ENCODE measurements around the gene ATP6V0A4. TPM values are rescaled to one million over a fixed set of nuclear protein-coding genes. Genes with fewer than 3 reads are reported as not detected.

Gene ATP6V0A4
- total and polyA plus RNA-seq, 8 donors = 0.09 to 0.56 (median 0.23) TPM; not detected in 1

GRCh38 chr7:138658889-138659288 is 139.1 kb downstream of the ATP6V0A4 start:
- intact Hi-C loops (cut with DNase I) = no loop called here
- Histone ChIP-seq H3K27ac (no peak overlapping the region), H3K4me3 (no peak overlapping the region), H3K4me1 (no peaks in the 10 kb centered on the region), H3K36me3 (no peaks in the 10 kb centered on the region), H3K27me3 (no peaks in the 10 kb centered on the region), H3K9me3 (no peaks in the 10 kb centered on the region)
- ATAC-seq (no peak), DNase-seq (no peak), FAIRE-seq (no peak)
- 89 to 96% methylated on average over 4 of the region's 4 CpGs for WGBS, 2 donors
- no peak for TF ChIP-seq CTCF (IDR thresholded peaks at IDR 0.05)

DNA sequence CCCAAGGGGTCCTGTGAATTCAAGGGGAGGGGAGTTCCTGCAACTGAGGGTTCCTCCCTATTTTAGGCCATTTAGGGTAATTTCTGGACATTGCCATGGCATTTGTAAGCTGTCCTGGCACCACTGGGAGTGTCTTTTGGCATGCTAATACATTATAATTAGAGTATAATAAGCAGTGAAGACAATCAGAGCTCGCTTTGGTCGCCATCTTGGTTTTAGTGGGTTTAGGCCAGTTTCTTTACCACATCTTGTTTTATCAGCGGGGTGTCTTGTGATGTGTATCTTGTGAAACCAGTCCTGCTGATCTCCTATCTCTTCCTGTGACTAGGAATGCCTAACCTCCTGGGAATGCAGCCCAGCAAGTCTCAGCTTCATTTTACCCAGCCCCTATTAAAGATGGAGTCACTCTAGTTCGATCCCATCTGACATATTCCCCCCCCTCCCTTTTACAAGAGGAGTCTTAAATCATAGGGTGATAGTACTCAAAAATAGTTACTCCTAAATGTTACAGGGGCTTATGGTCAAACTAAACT is 140.1 kb downstream of the ATP6V0A4 start:
- H3K27me3 ChIP-seq = no peaks in the 10 kb centered on the region
- DNase-seq (no peak), FAIRE-seq (no peak), ATAC-seq (no peak)
- intact Hi-C loops (cut with DNase I) = no loop called here
- H3K4me1 ChIP-seq = no peaks in the 10 kb centered on the region
- 83 to 92% methylated on average over 4 of the region's 4 CpGs for WGBS, 2 donors
- no peak overlapping the region for H3K4me3 ChIP-seq
- no peaks in the 10 kb centered on the region for H3K36me3 ChIP-seq
- TF ChIP-seq CTCF (IDR thresholded peaks at IDR 0.05) = no peak
- H3K9me3 ChIP-seq = no peaks in the 10 kb centered on the region
- H3K27ac ChIP-seq = no peak overlapping the region

DNA sequence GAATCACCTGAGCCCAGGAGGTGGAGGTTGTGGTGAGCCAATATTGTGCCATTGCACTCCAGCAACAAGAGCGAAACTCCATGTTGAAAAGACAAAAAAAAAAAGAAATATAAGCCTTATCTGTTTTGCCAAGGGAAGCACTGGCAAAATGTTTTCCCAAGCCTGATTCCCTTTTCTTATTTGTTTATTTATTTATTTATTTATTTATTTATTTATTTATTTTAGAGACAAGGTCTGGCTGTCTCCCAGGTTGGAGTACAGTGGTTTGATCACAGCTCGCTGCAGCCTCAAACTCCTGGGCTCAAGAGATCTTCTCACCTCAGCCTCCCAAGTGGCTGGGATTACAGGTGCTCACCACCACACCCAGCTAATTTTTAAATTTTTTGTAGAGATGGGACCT is 141.0 kb downstream of the ATP6V0A4 start:
- no peak overlapping the region for H3K27ac ChIP-seq
- WGBS, 2 donors = 93 to 95% methylated on average over 2 of the region's 2 CpGs
- no peak for ATAC-seq
- H3K36me3 ChIP-seq = no peaks in the 10 kb centered on the region
- no peak for FAIRE-seq
- DNase-seq = no peak
- intact Hi-C loops (cut with DNase I) = no loop called here
- no peak overlapping the region for H3K4me3 ChIP-seq
- H3K4me1 ChIP-seq = no peaks in the 10 kb centered on the region
- H3K9me3 ChIP-seq = no peaks in the 10 kb centered on the region
- H3K27me3 ChIP-seq = no peaks in the 10 kb centered on the region
- no peak for TF ChIP-seq CTCF (IDR thresholded peaks at IDR 0.05)

Other genes with a start within 250 kb of the ATP6V0A4 start
- gene SVOPL, start 96.8 kb downstream of the ATP6V0A4 start, total RNA-seq = under 1 TPM; 0.09 to 0.91 (median 0.19) TPM
- gene SVOPL, start 96.8 kb downstream of the ATP6V0A4 start, polyA plus RNA-seq = under 1 TPM in 1 of 2 donors, not detected in 1; 0.12 TPM
- gene TMEM213, start 202 bp downstream of the ATP6V0A4 start, total RNA-seq = under 1 TPM in 3 of 6 donors, not detected in 3; 0.09 to 0.24 (median 0.16) TPM
- gene TMEM213, start 202 bp downstream of the ATP6V0A4 start, polyA plus RNA-seq = under 1 TPM; 0.07 to 0.30 TPM
- gene KIAA1549, start 183.2 kb upstream of the ATP6V0A4 start, total RNA-seq = 1 to 10 TPM; 5.1 to 8.0 (median 7.4) TPM
- gene KIAA1549, start 183.2 kb upstream of the ATP6V0A4 start, polyA plus RNA-seq = 1 to 10 TPM; 1.9 to 3.6 TPM
- gene ZC3HAV1L, start 237.8 kb upstream of the ATP6V0A4 start, total RNA-seq = 1 to 10 TPM; 1.2 to 5.7 (median 2.7) TPM
- gene ZC3HAV1L, start 237.8 kb upstream of the ATP6V0A4 start, polyA plus RNA-seq = under 1 TPM; 0.87 to 0.99 TPM